ENCODE results near the gene ST7.

The ST7 gene

DNA sequence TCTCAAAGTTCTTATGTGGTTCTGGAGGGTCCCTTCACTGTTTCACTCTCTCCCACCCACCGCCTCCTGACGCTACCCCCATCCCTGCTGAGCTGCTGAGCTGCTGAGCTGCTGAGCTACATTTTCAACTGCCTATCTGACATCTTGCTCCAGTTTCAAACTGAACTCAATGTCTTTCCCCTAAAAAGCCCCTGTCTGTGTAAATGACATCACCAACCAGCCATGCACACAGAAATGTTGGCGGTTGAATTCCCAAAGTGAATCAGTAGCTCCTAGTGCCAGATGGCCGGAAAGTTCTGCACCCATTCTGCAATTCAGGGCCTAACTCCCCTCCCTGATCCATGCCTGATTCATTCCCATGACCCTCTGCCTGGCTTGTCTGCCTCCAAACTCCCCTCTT, 298.4 kb downstream of the ST7 start:
- DNase-seq (ENCODE audit: low read depth in 2 of 2, low spot score in 1 of 2): no peak

DNA sequence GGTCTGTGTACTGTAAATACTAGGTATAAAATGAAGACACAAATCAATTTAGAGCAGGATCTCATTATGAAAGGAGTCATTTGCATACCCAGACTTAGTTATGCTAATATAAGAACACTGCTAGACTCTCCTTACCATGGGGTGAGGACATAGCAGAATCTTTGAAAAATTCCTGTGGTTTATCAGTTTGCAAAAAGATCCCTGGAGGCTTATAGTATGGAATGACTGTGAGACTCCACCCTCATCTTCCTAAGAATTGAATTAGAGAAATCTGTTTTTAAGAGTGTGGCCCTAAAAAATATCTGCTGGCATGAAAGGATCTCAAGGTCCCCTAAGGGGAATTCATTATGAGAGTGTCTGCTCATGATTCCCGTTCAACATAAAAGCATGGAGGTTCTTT, 306.3 kb downstream of the ST7 start:
- DNase-seq (ENCODE audit: low read depth in 2 of 2, low spot score in 1 of 2): no peak

DNA sequence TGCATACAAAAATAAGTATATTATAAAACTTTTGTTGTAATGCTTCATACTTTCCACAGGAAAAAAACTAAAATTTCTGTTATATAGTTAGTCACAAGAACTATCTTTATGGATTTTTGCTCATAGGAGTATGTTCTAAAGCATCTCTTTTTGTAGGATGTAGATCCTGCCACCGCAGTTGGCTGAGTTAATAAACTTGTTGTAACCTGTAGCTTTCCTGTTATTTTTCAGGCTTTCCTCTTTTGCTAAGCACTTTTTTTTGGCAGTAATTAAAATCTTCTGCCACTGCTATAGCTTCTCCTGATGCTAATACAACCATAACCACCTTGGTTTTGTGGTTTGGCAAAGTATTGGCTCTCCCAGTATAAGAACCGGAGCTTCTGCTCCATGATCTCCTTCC, 309.2 kb downstream of the ST7 start:
- no peak for DNase-seq (ENCODE audit: low read depth in 2 of 2, low spot score in 1 of 2)

DNA sequence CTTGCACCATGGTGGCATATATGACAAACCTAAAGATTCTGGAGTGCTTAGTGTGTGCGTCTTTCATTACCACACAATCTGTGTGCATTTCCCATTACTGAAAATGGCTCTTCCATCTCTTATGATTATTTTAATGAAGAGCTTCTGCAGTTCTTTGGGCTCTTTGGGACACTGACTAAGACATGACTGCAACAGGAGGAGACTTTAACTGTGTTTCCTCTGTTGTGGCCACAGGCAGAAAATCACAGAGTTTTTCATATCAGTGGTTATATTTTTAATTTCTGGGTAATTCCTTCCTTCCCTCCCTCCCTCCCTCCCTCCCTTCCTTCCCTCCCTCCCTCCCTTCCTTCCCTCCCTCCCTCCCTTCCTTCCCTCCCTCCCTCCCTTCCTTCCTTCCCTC, 311.4 kb downstream of the ST7 start:
- no peak for DNase-seq (ENCODE audit: low read depth in 2 of 2, low spot score in 1 of 2)

DNA sequence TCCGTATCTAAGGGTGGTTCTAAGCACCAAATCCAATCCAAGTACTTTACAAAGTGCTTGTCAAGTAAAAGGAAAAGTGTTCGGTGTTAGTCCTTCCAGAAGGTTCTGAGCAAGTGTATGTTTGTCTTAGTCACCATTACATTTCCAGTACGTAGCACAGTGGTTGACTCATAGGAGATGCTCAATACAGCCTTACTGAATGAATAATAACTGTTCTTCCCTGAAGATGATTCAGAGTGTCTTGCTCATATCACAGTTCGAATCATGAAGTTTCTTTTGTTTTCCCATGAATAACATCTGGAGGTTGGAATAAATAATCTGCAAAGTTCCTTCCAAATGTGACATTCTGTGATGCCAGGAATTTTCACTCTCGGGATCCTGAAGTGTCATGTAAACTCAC, 316.1 kb downstream of the ST7 start:
- DNase-seq (ENCODE audit: low read depth in 2 of 2, low spot score in 1 of 2): no peak

DNA sequence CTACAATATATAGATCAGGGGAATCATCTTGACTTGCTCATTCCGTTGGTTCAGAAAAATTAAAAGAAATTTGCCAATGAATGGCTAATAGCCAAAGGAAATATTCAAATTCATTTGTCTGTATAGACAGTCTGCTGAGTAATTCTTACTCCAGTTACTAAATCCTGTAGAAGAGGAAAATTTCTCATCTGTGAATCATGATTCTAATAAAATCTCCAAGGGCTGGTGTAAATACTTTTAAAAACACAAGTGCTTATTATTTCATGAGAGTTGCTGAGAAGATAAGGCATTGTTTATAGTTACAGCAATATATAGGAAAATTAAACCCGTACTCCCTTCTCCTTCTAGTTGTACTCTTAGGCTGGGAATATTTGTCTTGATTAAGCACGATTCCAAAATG, 316.6 kb downstream of the ST7 start:
- no peak for DNase-seq (ENCODE audit: low read depth in 2 of 2, low spot score in 1 of 2)

DNA sequence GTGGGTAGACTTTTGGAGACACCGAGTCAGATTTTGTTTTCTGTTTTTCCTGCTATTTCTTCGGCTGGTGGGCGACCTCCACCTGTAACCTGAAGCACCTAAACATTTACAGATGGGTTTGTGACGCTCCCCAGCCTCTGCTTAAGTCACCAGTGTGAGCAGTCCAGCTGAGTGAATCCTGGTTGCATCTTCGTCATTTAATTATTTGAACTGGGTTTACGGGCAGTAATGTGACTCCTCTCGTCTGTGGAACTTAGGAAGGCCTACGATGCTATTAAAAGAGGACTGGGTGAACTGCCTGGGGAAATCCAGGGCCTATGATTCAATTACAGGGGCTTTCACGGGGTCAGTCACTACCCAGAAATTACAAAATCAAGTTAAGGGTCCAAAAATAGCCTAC, 317.1 kb downstream of the ST7 start:
- DNase-seq (ENCODE audit: low read depth in 2 of 2, low spot score in 1 of 2): no peak

DNA sequence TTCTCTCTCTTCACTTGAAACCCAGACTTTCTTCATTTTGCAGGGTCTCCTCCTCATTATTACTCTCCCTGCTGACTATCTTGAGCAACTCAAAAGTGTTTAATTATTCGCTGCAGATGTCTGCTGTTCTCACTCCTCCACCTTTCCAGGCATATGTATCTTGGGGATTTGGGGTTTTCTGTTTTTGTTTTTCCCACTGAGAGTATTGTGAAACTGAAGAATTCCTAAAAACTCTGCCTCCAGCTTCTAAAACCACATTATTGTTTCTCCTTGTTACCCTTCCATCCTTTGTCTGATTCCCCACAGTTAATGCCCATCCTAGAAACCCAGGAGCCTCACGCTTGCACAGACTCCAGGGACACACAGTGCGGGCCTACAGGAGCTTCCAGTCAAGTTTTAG, 318.3 kb downstream of the ST7 start:
- no peak for DNase-seq (ENCODE audit: low read depth in 2 of 2, low spot score in 1 of 2)

DNA sequence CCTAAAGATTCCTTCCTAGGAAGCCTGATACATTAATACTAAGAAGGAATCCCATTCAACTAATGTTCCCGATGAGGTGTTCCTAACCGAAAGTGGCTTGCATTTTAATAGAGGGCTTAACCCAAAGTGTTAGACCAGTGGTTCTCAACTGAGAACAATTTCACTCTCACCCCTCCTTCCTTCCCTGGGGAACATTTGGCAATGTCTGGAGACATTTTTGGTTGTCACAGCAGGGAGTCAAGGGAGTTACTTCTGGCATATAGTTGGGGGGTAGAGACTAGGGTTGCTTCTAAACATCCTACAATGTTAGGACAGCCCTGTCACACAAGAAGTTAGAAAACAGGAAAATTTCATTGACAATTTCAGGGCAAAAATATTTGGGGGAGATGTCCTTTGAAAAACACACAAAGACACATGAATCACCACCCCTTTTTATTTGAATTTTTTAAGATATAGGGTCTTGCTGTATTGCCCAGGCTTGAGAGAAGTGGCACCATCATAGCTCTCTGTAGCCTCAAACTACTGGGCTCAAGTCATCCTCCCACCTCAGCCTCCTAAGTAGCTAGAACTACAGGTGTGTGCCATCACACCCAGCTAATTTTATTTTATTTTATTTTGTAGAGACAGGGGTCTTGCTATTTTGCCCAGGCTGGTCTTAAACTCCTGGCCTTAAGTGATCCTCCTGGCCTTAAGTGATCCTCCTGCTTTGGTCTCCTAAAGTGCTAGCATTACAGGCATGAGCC, 318.9 kb downstream of the ST7 start:
- DNase-seq (ENCODE audit: low read depth in 2 of 2, low spot score in 1 of 2): no peak

DNA sequence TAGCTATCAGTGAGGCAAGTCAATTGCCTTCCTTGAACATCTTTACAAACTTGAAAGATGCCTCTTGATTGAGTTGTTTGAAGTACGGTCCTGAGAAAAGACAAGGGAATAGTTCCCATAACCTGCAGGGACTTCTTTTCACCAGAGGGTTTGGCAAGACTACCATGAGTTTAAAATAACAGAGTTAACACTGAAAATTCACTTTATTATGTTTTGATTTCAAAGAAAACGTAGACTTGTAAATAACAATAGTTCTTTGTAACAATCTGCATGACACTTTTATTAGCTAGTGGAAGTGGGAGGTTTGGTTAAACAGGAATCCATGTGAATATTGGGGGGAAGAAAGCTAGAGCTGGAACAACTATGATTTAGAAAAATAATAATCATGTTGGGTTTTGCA, 320.0 kb downstream of the ST7 start:
- no peak for DNase-seq (ENCODE audit: low read depth in 2 of 2, low spot score in 1 of 2)

DNA sequence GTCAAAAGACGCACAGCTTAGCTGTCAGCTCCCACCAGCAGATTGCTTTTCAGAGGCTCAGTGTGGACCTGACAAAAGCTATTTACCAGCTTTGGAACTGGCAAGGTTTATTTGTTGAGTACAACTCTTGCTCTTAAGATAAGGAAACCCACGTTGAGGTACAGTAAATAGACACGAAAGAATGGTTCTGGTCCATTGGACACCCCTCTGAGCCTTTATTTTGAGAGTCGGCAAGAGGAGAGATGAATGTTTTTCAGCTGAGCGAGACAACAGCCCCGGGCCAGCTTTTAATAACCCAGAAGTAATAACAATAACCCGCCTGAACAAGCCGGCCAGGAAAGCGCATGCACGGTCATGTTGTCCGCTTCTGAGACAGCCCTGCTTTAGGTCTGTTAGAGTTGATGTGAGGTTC, 320.5 kb downstream of the ST7 start:
- no peak for DNase-seq (ENCODE audit: low read depth in 2 of 2, low spot score in 1 of 2)

DNA sequence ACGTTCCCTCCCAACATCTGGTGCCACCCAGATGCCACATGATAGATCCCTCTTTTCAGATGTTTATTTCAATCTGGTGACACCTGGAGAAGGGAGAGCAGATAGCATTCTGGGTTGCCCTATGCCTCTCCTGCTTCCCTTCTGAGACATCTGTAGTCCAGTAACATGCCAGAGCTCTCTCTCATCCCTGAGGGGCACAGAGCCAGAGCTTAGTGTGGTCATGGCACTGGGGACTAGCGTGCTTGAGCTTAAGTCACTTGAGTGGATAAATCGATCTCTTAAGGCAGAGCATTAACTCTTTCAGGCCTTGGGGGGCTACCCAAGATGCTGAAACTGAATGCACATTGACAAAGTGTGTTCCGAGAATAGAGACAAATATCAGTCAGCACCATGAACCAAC, 321.6 kb downstream of the ST7 start:
- no peak for DNase-seq (ENCODE audit: low read depth in 2 of 2, low spot score in 1 of 2)

DNA sequence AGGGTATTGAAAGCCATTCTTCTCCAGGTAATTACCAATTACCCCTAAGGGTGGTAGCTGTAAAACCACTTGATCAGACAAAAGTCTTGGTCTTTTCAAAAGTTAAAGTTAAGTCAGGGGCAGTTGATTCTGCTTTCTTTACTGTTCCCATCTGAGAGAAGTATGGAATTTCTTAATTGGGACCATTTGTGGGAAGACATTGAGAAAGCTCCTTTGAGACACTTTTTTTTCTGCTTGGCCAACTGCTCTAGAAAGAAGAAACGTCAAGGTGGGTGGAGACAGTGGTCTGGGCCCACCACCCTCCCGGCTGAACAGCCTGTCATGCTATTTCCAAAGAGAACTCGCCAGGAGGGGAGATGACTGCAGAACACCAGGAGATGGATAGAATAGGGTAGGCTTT, 324.3 kb downstream of the ST7 start:
- DNase-seq (ENCODE audit: low read depth in 2 of 2, low spot score in 1 of 2): no peak

DNA sequence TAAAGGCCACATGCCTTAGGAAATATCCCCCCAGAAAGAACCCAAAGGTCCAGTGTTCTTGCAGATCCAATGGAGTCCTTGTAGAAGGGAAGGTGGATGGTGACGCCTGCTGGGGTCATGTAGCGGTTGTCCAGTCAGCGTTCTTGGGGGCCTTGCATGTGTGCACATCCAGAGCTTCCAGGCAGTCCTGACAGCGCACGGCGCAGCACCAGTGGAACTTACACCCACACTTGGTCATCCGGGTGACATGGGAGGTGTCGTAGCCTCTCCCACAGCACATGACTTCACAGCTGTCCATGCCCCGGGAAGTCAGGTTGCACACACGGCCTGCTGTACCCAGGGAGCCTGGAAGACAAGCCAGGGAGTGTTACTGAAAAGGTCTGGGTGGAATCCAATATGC, 324.7 kb downstream of the ST7 start:
- no peak for DNase-seq (ENCODE audit: low read depth in 2 of 2, low spot score in 1 of 2)

DNA sequence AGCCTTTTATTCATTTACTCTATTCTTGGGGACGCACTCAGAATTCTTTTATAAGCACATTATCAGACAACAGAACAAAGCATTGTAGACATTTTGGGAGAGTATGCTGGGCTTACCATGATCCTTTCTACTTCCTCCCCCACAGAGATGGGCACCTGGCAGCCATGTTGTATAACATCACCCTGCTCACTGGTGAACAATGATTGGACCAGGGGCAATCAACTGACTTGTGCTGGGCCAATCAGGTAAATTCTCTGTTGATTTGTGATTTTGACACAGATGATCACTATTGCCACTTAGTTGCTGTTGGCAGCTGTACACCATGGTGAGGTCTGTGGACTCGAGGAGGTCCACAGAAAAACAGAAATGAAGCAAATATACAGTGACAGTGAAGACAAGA, 325.9 kb downstream of the ST7 start:
- DNase-seq (ENCODE audit: low read depth in 2 of 2, low spot score in 1 of 2): no peak

Data from stimulated activated CD8-positive, alpha-beta memory T cell treated with anti-CD3 and anti-CD28 coated beads, Interleukin-4, amount 100 ng/mL, for 4 hours (primary cell).